ENCODE data around the gene EXOSC7. TPM values are rescaled to one million over a fixed set of nuclear protein-coding genes. Genes with fewer than 3 reads are reported as not detected.

The EXOSC7 gene
- total RNA-seq, 6 experiments from 2014 or later = 41.0 to 54.1 (median 47.9) TPM

DNA sequence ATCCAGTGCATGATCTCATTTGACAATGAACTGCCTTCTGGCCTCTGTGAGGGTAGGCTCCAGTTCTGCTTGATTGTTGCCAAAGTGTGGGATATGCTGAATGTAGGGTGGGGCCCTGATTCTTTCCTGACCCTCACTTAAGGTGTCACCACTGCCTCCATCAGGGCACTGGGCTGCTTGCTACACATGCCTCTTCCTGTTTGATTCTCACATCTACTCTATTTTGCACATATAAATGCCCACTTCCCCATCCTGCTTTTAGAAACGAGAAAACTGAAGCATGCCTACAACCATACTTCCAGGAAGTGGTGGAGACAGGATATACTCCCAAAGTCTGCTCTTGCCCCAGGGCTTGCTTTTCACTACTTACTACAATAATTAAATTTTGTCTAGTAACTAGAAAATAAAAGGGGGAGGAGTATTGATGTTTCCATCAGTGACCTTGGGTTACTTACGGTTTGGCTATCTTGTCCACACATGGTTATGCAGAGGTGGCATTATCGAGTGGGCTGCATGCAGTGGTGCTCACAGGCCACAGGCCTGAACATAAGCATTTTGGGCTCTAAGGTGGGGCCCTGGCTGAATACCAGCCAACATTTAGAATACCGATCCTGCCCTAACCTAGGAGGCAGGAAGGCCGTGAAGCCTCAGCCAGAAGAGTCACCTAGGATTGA is 6.8 kb upstream of the EXOSC7 start:
- TF ChIP-seq, protein P1, sequence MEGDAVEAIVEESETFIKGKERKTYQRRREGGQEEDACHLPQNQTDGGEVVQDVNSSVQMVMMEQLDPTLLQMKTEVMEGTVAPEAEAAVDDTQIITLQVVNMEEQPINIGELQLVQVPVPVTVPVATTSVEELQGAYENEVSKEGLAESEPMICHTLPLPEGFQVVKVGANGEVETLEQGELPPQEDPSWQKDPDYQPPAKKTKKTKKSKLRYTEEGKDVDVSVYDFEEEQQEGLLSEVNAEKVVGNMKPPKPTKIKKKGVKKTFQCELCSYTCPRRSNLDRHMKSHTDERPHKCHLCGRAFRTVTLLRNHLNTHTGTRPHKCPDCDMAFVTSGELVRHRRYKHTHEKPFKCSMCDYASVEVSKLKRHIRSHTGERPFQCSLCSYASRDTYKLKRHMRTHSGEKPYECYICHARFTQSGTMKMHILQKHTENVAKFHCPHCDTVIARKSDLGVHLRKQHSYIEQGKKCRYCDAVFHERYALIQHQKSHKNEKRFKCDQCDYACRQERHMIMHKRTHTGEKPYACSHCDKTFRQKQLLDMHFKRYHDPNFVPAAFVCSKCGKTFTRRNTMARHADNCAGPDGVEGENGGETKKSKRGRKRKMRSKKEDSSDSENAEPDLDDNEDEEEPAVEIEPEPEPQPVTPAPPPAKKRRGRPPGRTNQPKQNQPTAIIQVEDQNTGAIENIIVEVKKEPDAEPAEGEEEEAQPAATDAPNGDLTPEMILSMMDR (IDR thresholded peaks at IDR 0.05) = no peak
- H3K27ac Mint-ChIP-seq = no peak overlapping the region
- no peaks in the 10 kb centered on the region for H3K36me3 Mint-ChIP-seq (ENCODE audit: low read depth)
- H3K27me3 Mint-ChIP-seq (ENCODE audit: insufficient read depth) = no peaks in the 10 kb centered on the region; the same call in 1 of the 2 replicates
- no peak for DNase-seq
- H3K4me3 Mint-ChIP-seq = no peak overlapping the region
- no peaks in the 10 kb centered on the region for H3K9me3 Mint-ChIP-seq
- H3K4me1 Mint-ChIP-seq (ENCODE audit: low read depth) = peaks cover 24% of the 10 kb centered on the region

DNA sequence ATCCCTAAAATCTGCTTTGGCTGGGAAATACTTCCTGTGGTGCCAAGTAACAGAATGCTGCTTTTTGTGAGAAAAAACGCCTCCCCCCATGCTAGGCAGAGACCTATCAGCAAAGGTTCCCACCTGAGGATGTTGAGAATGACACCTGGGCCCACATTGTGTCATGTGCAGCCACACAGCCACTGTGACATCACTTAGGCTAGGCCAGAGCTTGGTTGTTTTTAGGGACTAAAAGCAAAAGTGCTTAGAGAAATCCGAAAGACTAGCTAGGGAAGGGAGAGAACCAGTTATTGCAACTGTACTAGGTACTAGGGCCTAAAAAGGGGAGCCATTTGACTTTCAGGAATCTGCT is 6.2 kb upstream of the EXOSC7 start:
- TF ChIP-seq, protein P1 (IDR thresholded peaks at IDR 0.05) = no peak
- Mint-ChIP-seq H3K27ac (no peak overlapping the region), H3K36me3 (ENCODE audit: low read depth) (no peaks in the 10 kb centered on the region), H3K4me1 (ENCODE audit: low read depth) (peaks cover 26% of the 10 kb centered on the region), H3K9me3 (no peaks in the 10 kb centered on the region), H3K27me3 (ENCODE audit: insufficient read depth) (no peaks in the 10 kb centered on the region; the same call in 1 of the 2 replicates), H3K4me3 (no peak overlapping the region)
- DNase-seq = no peak

DNA sequence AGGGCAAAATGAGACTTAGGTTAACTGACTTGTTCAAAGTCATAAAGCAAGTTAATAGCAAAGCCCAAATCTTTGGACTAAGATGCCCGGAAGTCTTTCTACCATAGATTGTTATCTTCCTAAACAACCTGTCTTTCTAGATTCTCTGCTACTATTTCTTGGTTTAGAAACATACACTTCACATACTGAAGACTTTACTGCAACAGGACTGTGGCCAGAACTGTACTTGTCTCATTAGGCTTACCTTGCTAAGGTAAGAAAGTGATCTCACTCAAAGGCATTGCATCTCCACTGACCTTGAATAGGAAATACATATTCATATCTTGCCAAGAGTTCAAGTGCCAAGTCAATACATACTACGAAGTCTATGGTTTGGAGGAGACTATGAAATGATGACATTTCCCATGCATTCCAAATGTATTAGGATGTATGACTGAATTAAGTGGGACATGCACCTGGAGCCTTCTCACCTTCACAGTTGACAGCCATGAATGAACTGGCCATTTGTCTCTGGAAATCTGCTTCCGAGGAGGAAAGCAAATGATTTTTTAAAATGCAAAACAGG is 5.0 kb upstream of the EXOSC7 start:
- no peak for DNase-seq
- Mint-ChIP-seq H3K4me3 (no peak overlapping the region), H3K36me3 (ENCODE audit: low read depth) (no peaks in the 10 kb centered on the region), H3K9me3 (no peaks in the 10 kb centered on the region), H3K4me1 (ENCODE audit: low read depth) (peaks cover 31% of the 10 kb centered on the region), H3K27ac (no peak overlapping the region), H3K27me3 (ENCODE audit: insufficient read depth) (no peaks in the 10 kb centered on the region; the same call in 1 of the 2 replicates)
- TF ChIP-seq, protein P1 (IDR thresholded peaks at IDR 0.05) = no peak

DNA sequence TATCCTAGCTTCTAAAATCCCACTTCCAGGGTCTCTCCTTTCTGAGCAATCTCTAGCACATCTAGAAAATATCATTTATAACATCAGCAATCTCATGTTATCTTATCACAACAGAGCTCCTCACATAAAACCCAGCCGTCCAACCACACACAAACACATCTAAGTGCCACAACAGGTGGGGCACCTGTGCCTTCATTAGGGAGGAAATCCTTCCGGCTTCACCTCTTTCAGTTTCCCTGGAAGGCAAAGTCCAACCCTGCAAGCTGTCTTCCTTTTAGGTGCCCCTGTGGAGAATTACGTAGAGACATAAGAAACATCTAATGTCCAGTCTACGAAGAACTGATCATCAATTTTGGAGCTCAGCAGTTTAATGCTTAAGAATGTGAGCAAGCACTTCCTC is 1.6 kb upstream of the EXOSC7 start:
- H3K4me3 Mint-ChIP-seq = peak overlapping the region; percentile 97
- TF ChIP-seq, protein P1 (IDR thresholded peaks at IDR 0.05) = no peak
- H3K27ac Mint-ChIP-seq = peak overlapping the region; percentile 8; the same call in 1 of the 2 replicates
- peaks cover 7% of the 10 kb centered on the region for H3K36me3 Mint-ChIP-seq (ENCODE audit: low read depth)
- peaks cover 34% of the 10 kb centered on the region for H3K4me1 Mint-ChIP-seq (ENCODE audit: low read depth)
- no peaks in the 10 kb centered on the region for H3K9me3 Mint-ChIP-seq
- DNase-seq = no peak
- no peaks in the 10 kb centered on the region; the same call in 1 of the 2 replicates for H3K27me3 Mint-ChIP-seq (ENCODE audit: insufficient read depth)

DNA sequence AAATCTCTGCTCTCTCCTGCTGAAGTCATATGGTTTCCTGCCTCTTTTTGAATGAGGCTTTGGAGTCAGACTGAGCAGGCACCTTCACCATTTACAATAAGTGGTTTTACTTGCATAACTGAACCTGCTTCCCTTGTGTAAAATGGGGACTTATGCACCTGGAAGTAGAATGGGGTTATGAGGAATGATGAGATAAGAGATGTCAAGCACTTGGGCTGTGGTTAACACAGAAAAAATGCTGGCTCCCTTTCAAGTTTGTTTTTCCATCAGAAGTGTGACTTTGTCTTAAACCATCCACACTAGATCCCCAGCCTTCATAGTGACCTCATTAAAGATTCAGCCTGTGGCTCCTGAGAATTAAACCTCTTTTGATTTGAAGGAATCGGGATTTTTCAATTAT is 5.2 kb downstream of the EXOSC7 start:
- H3K4me1 Mint-ChIP-seq (ENCODE audit: low read depth) = peaks cover 56% of the 10 kb centered on the region
- H3K9me3 Mint-ChIP-seq = no peaks in the 10 kb centered on the region
- TF ChIP-seq, protein P1 (IDR thresholded peaks at IDR 0.05) = no peak
- no peak overlapping the region for H3K4me3 Mint-ChIP-seq
- no peaks in the 10 kb centered on the region for H3K27me3 Mint-ChIP-seq (ENCODE audit: insufficient read depth)
- H3K27ac Mint-ChIP-seq = no peak overlapping the region
- H3K36me3 Mint-ChIP-seq (ENCODE audit: low read depth) = peaks cover 20% of the 10 kb centered on the region
- DNase-seq = no peak
